ENCODE data around the gene CEP83.

The CEP83 gene

GRCh38 chr12:94286583-94287244 is 173.0 kb downstream of the CEP83 start:
- TF ChIP-seq TSHZ2 (CRISPR knock-in tag; IDR thresholded peaks at IDR 0.05): no peak
- no peak for TF ChIP-seq ISL1 (CRISPR knock-in tag; IDR thresholded peaks at IDR 0.05)
- TF ChIP-seq ARNTL (CRISPR knock-in tag; IDR thresholded peaks at IDR 0.05; ENCODE audit: borderline replicate concordance, low read depth): no peak
- TF ChIP-seq ZFP30 (CRISPR knock-in tag; IDR thresholded peaks at IDR 0.05): no peak
- TF ChIP-seq POU6F1 (CRISPR knock-in tag; IDR thresholded peaks at IDR 0.05; ENCODE audit: borderline replicate concordance, low read depth): no peak
- no peak for TF ChIP-seq PATZ1 (CRISPR knock-in tag; IDR thresholded peaks at IDR 0.05; ENCODE audit: borderline replicate concordance)
- TF ChIP-seq CSDC2 (CRISPR knock-in tag; IDR thresholded peaks at IDR 0.05): no peak
- TF ChIP-seq SNAI2 (CRISPR knock-in tag; IDR thresholded peaks at IDR 0.05): no peak
- no peak for TF ChIP-seq CSRNP3 (CRISPR knock-in tag; IDR thresholded peaks at IDR 0.05)
- TF ChIP-seq ZNF565 (CRISPR knock-in tag; conservative IDR thresholded peaks at IDR 0.05; ENCODE audit: low read depth): no peak
- TF ChIP-seq CREB5 (CRISPR knock-in tag; IDR thresholded peaks at IDR 0.05; ENCODE audit: low read depth): no peak
- TF ChIP-seq TOX (CRISPR knock-in tag; IDR thresholded peaks at IDR 0.05; ENCODE audit: borderline replicate concordance): no peak
- no peak for TF ChIP-seq ESRRG (CRISPR knock-in tag; IDR thresholded peaks at IDR 0.05)
- TF ChIP-seq GLIS3 (CRISPR knock-in tag; IDR thresholded peaks at IDR 0.05): no peak
- no peak for TF ChIP-seq OSR1 (CRISPR knock-in tag; IDR thresholded peaks at IDR 0.05)
- no peak for TF ChIP-seq RARB (CRISPR knock-in tag; IDR thresholded peaks at IDR 0.05)
- no peak for ATAC-seq

- ATAC-seq: no peak
Observed at GRCh38 chr12:94285943-94286582, 173.6 kb downstream of the CEP83 start.

More at GRCh38 chr12:94285943-94286582, 173.6 kb downstream of the CEP83 start:
- TF ChIP-seq ZNF565 (CRISPR knock-in tag; conservative IDR thresholded peaks at IDR 0.05; ENCODE audit: low read depth): no peak
- no peak for TF ChIP-seq ESRRG (CRISPR knock-in tag; IDR thresholded peaks at IDR 0.05)
- no peak for TF ChIP-seq ZNF8 (CRISPR knock-in tag; IDR thresholded peaks at IDR 0.05)
- TF ChIP-seq TSHZ2 (CRISPR knock-in tag; IDR thresholded peaks at IDR 0.05): no peak
- TF ChIP-seq OSR1 (CRISPR knock-in tag; IDR thresholded peaks at IDR 0.05): no peak
- TF ChIP-seq ZC3H10 (CRISPR knock-in tag; IDR thresholded peaks at IDR 0.05): no peak
- TF ChIP-seq POU6F1 (CRISPR knock-in tag; IDR thresholded peaks at IDR 0.05; ENCODE audit: borderline replicate concordance, low read depth): no peak
- no peak for TF ChIP-seq RARB (CRISPR knock-in tag; IDR thresholded peaks at IDR 0.05)
